Stimulated activated CD4-positive, alpha-beta T cell treated with anti-CD3 and anti-CD28 coated beads, Interleukin-15, amount 100 ng/mL, for 1 hour (primary cell): ENCODE results near the gene RANBP1.
A peak's percentile ranks its signal among the peaks of the same experiment; 100 is the strongest.
"Not testable (repeated sequence)": the region's sequence is repeated elsewhere in the genome, so short reads cannot be mapped to it uniquely, and the experiment has no call there.

Experiments used
- DNase-seq, 2 donors: peaks; one replicate each; pipeline ENCODE4 v3.0.0-alpha.2; 2020; ENCODE audit warnings: low read depth in 1 of 2, low spot score in 1 of 2

Gene RANBP1

GRCh38 chr22:20149257-20150250, 33.6 kb downstream of the RANBP1 start:
- DNase-seq, result no peak

- no peak for DNase-seq
These were observed 34.7 kb downstream of the RANBP1 start, which contains the start of gene CCDC188 for GRCh38 chr22:20150381-20151275. TSS of gene CCDC188 (minus strand) at chr22:20151055. CDS start at chr22:20150986, 69 bp downstream.

GRCh38 chr22:20151276-20151588, 35.3 kb downstream of the RANBP1 start:
- no peak for DNase-seq

GRCh38 chr22:20152464-20152890, 36.6 kb downstream of the RANBP1 start:
- no peak for DNase-seq

GRCh38 chr22:20153945-20154344, 38.0 kb downstream of the RANBP1 start:
- DNase-seq, result no peak

GRCh38 chr22:20154602-20155187, 38.8 kb downstream of the RANBP1 start:
- no peak for DNase-seq

GRCh38 chr22:20155330-20156041, 39.6 kb downstream of the RANBP1 start:
- no peak for DNase-seq

GRCh38 chr22:20156042-20156389, 40.1 kb downstream of the RANBP1 start:
- DNase-seq, result no peak

- DNase-seq, result peak; percentile 76 to 87
These were observed 40.9 kb downstream of the RANBP1 start for GRCh38 chr22:20156611-20157429.

GRCh38 chr22:20157430-20158183, 41.7 kb downstream of the RANBP1 start:
- no peak for DNase-seq

- DNase-seq, result no peak
These were observed 42.6 kb downstream of the RANBP1 start for GRCh38 chr22:20158391-20159036.

- no peak for DNase-seq
These were observed 43.2 kb downstream of the RANBP1 start for GRCh38 chr22:20159076-20159475.

GRCh38 chr22:20159531-20159930, 43.6 kb downstream of the RANBP1 start:
- DNase-seq, result not testable (repeated sequence)

GRCh38 chr22:20160041-20160440, 44.1 kb downstream of the RANBP1 start:
- DNase-seq, result no peak

GRCh38 chr22:20164863-20165262, 49.0 kb downstream of the RANBP1 start:
- no peak for DNase-seq

- no peak for DNase-seq
These were observed 49.5 kb downstream of the RANBP1 start for GRCh38 chr22:20165421-20165820.

- DNase-seq, result no peak
These were observed 50.0 kb downstream of the RANBP1 start for GRCh38 chr22:20165913-20166312.

- DNase-seq, result no peak
These were observed 50.8 kb downstream of the RANBP1 start for GRCh38 chr22:20166703-20167102.
